Psoas muscle (tissue), 8 donors: ENCODE data around the gene SNRPA1. TPM values are rescaled to one million over a fixed set of nuclear protein-coding genes. Genes with fewer than 3 reads are reported as not detected.
"Not testable (repeated sequence)": the region's sequence is repeated elsewhere in the genome, so short reads cannot be mapped to it uniquely, and the experiment has no call there.

Experiments
- ATAC-seq, 4 donors: fragments of 200-7000 bp; cut with Tn5 transposase; one replicate each; pipeline ENCODE4 v1.9.1; 2020; ENCODE audit warnings: moderate library complexity in 3 of 4, mild to moderate bottlenecking in 2 of 4
- DNase-seq, 2 donors: peaks; one replicate each; pipeline ENCODE4 v3.0.0-alpha.2; 2020
- H3K27ac ChIP-seq: fragments of 200-600 bp; one replicate; pipeline ENCODE4 v1.8.0; 2022
- H3K27me3 ChIP-seq, 3 donors: fragments of 200-600 bp in 1 of 3; one replicate each; pipeline versions ENCODE4 v1.6.1 to v1.8.0; 2013 to 2022; ENCODE audit warnings: low read length in 2 of 3, mild to moderate bottlenecking in 2 of 3, moderate library complexity in 1 of 3; ENCODE audit not compliant: insufficient read depth in 3 of 3
- H3K36me3 ChIP-seq, 2 donors: fragments of 200-600 bp in 1 of 2; one replicate each; pipeline versions ENCODE4 v1.6.1 to v1.8.0; 2013 to 2022; ENCODE audit warnings: low read depth in 1 of 2, mild to moderate bottlenecking in 1 of 2, moderate library complexity in 1 of 2; ENCODE audit not compliant: insufficient read depth in 1 of 2
- H3K4me1 ChIP-seq: fragments of 200-600 bp; one replicate; pipeline ENCODE4 v1.8.0; 2022
- H3K4me3 ChIP-seq: fragments of 200-600 bp; one replicate; pipeline ENCODE4 v1.8.0; 2022; ENCODE audit warnings: mild to moderate bottlenecking
- H3K9me3 ChIP-seq: fragments of 200-600 bp; one replicate; pipeline ENCODE4 v1.8.0; 2022
- CTCF ChIP-seq: fragments of 200-600 bp; IDR thresholded peaks from one replicate; pipeline ENCODE4 v1.8.0; 2022; ENCODE audit warnings: antibody characterized with exemption
- WGBS, 3 donors: extraction: QIAGEN DNeasy Blood & Tissue Kit; methylation state at CpG; one replicate each; pipeline versions ENCODE4 v1.1.6 to v1.1.7; 2013; 5-methylcytosine and 5-hydroxymethylcytosine counted together
- intact Hi-C, 2 donors: fragments of 100-400 bp; cut with DNase I; formaldehyde crosslinking; loops; one replicate each; pipeline versions ENCODE4 v1.11.0 to v1.14.2; 2022
- polyA plus RNA-seq, 3 donors: library from polyadenylated mRNA; stranded (reverse); fragments of 200-250 nt; gene quantifications; one replicate each; pipeline ENCODE4 v1.2.3, GENCODE V29; 2013
- total RNA-seq, 4 donors: library from RNA; stranded (reverse); fragmentation: NEBNext Ultra II Directional in 2 of 4; extraction: Animal tissue kit (Norgen Biotek cat#: 25700) in 2 of 4; gene quantifications; one replicate each; pipeline versions ENCODE4 v1.2.1 to v1.2.4, GENCODE V29; 2021 to 2023
- donor health status: healthy with polysubstance abuse.
- donor health status: DM: no; HTN: no; CAD: no; lungs with moderate emphysema.
- donor health status: Bipolar disorder and iron deficiency.
- donor health status: healthy.
- donor health status: DM: yes; HTN: yes; CAD: no.
- donor health status: DM: no; HTN: no; CAD: no.
- donor health status: DM: no; HTN: no; CAD: no.
- donor health status: DM: yes; HTN: yes; CAD: no.

Gene SNRPA1
- total and polyA plus RNA-seq, 7 donors = 14.8 to 126 (median 35.4) TPM

- Histone ChIP-seq H3K36me3 (peaks cover 8 to 78% of the 10 kb centered on the region in 2 donors), H3K9me3 (no peaks in the 10 kb centered on the region), H3K27me3 (no peaks in the 10 kb centered on the region), H3K4me3 (no peak overlapping the region), H3K27ac (no peak overlapping the region), H3K4me1 (peaks cover 23% of the 10 kb centered on the region)
- peak; percentile 64 for TF ChIP-seq CTCF
- 74 to 80% (median 77%) methylated on average over 8 of the region's 8 CpGs for WGBS, 3 donors
- DNase-seq = no peak
- peak in 3 of 4 donors; percentile 39 to 75 (median 66) for ATAC-seq
- intact Hi-C loops = no loop called here
Measured at GRCh38 chr15:101288905-101289513, 6.0 kb downstream of the SNRPA1 start.

GRCh38 chr15:101287342-101287741, 7.7 kb downstream of the SNRPA1 start:
- DNase-seq, intact Hi-C loops, H3K9me3 ChIP-seq, H3K27ac ChIP-seq, H3K27me3 ChIP-seq, H3K4me3 ChIP-seq, ATAC-seq: not testable (repeated sequence)
- H3K36me3 ChIP-seq = peaks cover 11 to 94% of the 10 kb centered on the region in 2 donors
- H3K4me1 ChIP-seq = peaks cover 12% of the 10 kb centered on the region
- 97 to 98% (median 98%) methylated on average over 6 of the region's 6 CpGs for WGBS, 3 donors

GRCh38 chr15:101286471-101287114, 8.5 kb downstream of the SNRPA1 start:
- H3K9me3 ChIP-seq = no peaks in the 10 kb centered on the region
- no peaks in the 10 kb centered on the region for H3K27me3 ChIP-seq
- no peak overlapping the region for H3K27ac ChIP-seq
- no peak overlapping the region for H3K4me3 ChIP-seq
- intact Hi-C loops = no loop called here
- 89 to 91% (median 90%) methylated on average over 9 of the region's 9 CpGs for WGBS, 3 donors
- ATAC-seq (no peak), DNase-seq (no peak)
- TF ChIP-seq CTCF = no peak
- H3K4me1 ChIP-seq = peaks cover 5% of the 10 kb centered on the region
- H3K36me3 ChIP-seq = peaks cover 11 to 94% of the 10 kb centered on the region in 2 donors

GRCh38 chr15:101283931-101284330, 11.1 kb downstream of the SNRPA1 start:
- H3K27me3 ChIP-seq = no peaks in the 10 kb centered on the region
- peaks cover 11 to 94% of the 10 kb centered on the region in 2 donors for H3K36me3 ChIP-seq
- intact Hi-C loops = no loop called here
- H3K4me1 ChIP-seq = no peaks in the 10 kb centered on the region
- 87 to 95% (median 95%) methylated on average over 6 of the region's 6 CpGs for WGBS, 3 donors
- no peaks in the 10 kb centered on the region for H3K9me3 ChIP-seq
- no peak overlapping the region for H3K27ac ChIP-seq
- DNase-seq (no peak), ATAC-seq (no peak)
- TF ChIP-seq CTCF = no peak
- H3K4me3 ChIP-seq = no peak overlapping the region

- 82 to 90% (median 89%) methylated on average over 2 of the region's 2 CpGs for WGBS, 3 donors
- H3K9me3 ChIP-seq = no peaks in the 10 kb centered on the region
Measured at GRCh38 chr15:101280007-101280406, 15.0 kb downstream of the SNRPA1 start.

More at GRCh38 chr15:101280007-101280406, 15.0 kb downstream of the SNRPA1 start:
- TF ChIP-seq CTCF = no peak
- H3K27ac ChIP-seq = no peak overlapping the region
- H3K4me1 ChIP-seq = peaks cover 23% of the 10 kb centered on the region
- H3K4me3 ChIP-seq = no peak overlapping the region
- intact Hi-C loops = no loop called here
- DNase-seq (no peak), ATAC-seq (no peak)
- no peaks in the 10 kb centered on the region for H3K27me3 ChIP-seq
- peaks cover 9 to 70% of the 10 kb centered on the region in 2 donors for H3K36me3 ChIP-seq
